Stimulated activated CD8-positive, alpha-beta memory T cell treated with anti-CD3 and anti-CD28 coated beads, Interleukin-15, amount 100 ng/mL, for 48 hours (primary cell): ENCODE results near the gene TNS3.

Source experiments
- DNase-seq, 2 donors: peaks; one replicate each; pipeline ENCODE4 v3.0.0-alpha.2; 2020; ENCODE audit warnings: low read depth in 2 of 2

TNS3 gene

DNA sequence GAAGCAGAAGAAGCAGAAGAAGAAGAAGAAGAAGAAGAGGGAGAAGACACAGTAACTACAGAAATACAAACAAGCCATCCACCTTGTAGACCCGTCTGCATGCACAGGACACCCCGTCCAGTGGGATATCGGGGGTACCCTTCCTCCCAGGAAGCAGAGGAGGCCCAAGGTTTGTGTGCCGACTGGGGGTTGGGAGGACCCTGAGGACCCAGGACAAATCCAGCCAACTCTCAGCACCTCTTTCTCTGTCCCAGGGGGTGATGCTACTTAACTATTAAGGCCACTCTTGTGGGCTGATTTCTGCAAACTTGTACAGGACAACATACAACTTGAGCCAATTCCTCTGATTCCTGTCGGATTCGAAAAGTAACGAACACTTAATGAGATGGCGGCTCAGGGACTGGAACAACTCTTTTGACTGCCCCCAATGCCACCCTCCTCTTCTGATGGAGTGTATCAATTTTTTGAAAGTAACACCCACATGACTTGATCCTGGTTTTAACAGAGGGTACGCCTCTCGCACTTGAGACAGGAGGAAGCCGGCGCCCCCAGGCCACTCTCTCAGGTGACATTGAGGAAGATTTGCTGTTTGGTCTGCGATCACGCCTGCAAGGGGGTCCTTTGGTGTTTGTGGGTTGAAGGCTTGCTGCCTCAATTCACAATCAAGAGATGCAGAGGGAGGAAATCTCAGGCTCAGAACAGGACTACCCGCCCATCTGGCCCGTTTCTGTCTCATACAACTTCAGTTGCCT, 192.6 kb downstream of the TNS3 start:
- DNase-seq: no peak

DNA sequence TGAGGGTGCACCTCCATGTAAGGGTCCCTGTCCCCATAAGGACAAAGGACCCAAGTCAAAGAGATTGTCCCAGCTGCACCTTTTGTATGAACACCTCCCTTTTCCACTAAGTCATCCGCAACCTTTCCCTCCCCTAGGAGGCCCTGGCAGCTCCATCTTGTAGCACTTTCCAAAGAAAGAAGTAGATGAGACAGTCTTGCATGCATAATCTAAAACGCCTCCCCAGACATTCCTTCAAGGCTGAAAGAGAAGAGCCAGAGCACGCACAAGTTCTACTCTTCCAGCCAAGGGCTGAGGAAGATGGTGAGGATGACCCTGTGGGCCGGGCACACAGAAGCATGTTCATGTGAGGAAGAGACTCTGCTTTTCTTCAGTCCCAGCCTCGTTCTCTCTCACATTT, 194.4 kb downstream of the TNS3 start:
- DNase-seq: no peak

- no peak for DNase-seq
These were observed 195.6 kb downstream of the TNS3 start for GRCh38 chr7:47386273-47386835.

DNA sequence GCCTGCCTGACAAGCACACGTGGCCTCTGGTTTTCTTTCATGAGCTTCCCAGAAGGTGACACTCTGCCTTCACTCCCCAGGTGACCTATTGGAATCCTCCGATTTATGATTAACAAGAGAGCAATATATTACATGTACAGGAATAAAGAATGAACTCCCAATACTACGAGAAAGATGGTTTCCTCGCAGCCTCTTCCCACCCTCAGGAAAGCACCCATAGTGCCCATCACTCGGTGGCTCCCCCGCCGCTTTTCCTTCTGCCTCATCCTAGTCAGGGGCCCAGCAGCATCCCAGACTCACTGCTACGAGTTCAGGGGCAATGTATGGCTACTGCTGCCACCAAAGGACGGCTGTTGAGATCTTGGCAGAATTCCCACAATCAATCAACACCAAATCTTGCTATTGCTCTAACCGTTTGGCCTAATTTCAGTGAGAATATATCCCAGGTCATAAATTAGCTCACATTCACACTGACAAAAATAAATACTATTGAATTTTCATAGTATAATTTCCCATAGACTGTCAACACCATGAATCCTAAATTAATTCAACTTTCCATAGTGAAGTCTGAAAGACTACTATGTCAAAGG, 196.3 kb downstream of the TNS3 start:
- DNase-seq: no peak

DNA sequence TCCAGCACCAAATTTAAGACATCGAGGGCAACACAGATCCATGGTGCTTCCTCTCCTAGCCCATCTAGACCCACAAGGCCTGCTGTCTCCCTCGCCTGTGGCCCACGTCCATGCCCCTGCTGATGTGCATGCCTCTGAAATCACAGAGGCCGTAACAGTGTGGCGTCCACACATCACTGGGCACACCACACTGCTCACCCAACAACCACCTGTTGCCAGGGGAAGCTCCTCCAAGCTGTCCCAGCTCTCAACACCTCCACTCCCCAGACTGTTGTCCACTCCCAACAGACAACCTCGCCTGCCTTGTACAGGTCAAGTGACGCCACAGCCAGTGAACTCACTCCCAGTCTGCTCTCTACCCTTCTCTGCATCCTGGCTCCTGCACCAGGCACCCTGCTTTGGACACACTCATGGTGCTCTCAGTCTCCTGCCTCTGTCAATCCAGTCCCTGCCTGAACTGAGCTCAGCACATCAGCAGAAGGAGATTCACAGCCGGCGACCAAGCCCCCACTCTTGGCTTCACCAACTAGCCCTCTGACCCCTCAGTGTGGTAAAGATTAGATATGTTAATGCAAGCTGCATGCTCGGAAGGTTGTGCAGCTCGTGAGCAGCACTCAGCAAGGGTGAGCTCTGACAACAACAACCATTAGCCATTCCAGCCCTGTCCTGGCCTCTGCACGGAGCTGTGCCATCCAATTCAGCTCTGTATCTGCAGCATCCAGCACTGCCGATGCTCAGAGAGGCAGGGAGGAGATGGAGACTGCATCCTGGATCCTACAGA, 197.0 kb downstream of the TNS3 start:
- DNase-seq: no peak

- no peak for DNase-seq
These were observed 198.0 kb downstream of the TNS3 start for GRCh38 chr7:47383696-47384445.

DNA sequence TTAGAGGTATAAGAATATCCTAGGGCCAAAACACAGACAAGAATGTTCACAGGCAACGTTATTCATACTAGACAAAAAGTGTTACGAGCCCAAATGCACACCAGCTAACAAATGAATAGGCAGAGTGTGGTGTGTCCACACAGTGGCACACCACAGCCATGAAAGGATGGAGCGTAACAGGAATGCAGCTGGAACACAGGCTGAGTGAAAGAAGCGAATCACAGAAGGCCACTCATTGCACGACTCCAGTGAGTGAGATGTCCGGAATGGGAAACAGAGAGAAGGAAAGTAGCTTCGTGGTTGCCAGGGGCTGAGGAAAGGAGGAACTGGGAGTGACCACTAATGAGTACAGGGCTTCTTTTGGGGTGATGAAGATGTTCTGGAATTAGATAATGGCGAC, 198.8 kb downstream of the TNS3 start:
- no peak for DNase-seq

GRCh38 chr7:47382200-47382599, 199.7 kb downstream of the TNS3 start:
- DNase-seq: no peak

GRCh38 chr7:47381134-47381495, 200.8 kb downstream of the TNS3 start:
- DNase-seq: no peak

DNA sequence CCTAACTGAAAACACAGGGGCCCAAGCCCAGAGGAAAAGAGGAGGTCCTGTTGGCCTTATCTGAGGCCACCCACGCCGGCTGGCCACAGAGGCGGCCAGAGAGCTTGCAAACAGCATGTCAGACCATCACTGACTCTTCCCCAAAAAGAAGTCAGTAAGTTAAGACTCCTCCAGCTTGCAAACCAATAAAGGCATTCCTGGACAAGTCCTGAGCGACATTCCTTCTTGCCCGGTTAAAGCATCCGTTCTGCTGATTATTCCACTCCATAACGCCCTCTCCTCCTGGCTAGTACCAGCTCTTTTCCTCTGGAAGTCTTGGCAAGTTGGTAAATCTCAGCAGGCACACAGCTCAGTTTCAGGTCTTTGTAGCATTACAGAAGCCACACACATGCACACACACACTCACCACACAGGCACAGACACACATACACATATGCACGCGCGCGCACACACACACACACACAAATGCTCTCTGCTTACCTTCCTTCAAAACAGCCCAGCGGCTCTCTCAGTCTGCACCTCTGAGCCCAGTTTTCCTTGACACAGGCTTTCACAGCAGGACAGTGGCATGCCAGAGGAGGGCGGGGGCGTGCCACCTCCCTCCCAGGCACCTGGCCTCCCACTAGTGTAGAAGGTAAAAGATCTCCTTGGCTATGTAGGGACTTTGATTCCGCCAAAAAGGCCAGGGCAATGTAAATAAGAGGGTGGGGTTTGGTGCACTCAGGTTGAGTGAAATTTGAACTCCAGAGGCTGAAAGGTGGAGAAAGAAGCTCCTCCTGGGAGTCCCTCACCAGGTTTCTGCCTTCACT, 201.4 kb downstream of the TNS3 start:
- no peak for DNase-seq

DNA sequence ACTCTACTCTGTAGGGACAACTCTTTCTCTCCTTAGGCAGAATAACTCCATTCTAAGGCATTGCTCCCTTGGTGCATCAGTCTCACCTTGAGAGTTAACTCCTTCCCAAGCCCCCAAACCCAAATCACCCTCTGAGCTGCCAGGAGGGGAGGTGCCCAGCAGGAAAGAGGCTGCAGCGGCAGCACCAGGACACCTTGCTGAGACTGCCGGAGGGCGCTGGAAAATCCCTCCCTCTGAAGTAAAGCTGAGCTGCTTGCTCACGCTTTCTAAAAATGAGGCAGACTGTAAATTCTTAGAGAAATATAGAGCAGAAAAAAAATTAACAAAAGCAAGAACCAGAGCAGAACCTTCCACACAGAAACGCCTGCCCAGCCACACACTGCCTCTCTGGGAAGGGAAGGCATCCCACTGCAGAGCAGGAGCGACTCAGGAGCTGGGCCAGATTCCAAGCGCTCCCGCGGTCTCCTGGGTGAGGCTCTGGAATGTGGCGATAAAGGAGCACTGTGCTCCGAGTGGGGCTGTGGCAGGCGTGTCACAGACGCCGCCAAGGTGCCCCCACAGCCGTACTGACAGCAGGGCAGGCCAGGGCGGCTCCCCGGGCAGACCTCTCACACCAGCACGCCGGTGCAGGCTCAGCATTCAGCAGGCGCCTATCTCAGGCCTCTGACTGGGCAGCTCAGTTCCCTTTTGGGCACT, 202.1 kb downstream of the TNS3 start:
- no peak for DNase-seq

GRCh38 chr7:47378728-47379395, 203.0 kb downstream of the TNS3 start:
- DNase-seq: no peak

GRCh38 chr7:47377741-47378140, 204.2 kb downstream of the TNS3 start:
- no peak for DNase-seq

DNA sequence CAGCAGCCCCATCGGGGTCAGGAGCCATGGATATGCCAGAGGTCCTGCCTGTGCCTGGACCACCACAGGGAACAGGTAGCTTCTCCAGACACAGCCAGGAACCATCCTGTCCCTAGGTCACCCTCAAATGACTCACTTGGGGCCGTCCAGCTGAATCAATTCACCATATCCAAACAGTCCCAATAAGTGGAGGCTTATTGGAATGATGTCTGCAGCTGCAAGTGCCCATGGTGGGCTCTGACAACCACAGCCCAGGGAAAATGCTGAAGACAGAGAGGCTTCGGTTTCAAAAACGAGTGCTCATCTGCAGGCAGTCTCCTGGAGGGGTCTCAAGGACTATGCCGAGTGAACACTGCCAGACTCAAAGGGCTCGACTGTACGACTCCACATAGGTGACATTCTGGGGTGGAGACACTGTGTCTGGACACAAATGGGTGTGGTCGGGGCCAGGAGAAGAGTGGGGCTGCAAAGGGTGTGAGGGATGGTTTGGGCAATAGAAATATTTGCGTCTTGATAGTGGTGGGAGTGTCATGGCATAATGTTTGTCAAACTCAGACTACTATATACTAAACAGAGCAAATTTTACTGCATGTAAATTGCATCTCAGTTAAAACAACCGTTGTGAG, 204.8 kb downstream of the TNS3 start:
- DNase-seq: no peak

- no peak for DNase-seq
These were observed 206.6 kb downstream of the TNS3 start for GRCh38 chr7:47375121-47375938.

DNA sequence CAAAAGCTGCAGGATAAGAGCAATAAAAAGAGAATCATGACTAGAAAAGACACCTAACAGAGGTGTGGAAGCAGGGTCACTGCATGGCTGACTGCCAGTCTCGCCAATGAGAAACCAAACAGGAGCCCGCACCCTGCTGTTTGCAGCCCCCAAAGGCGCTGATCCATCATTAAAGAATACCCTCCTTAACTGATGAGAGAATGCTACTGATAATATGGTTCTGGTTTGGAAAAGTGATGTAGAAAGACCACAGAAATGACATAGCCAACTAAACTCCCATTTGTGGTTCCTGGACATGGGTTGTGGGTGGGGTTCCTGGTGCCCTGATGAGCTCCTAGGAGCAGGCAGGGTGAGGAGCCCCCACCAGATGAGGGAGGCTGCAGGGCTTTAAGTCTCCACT, 207.4 kb downstream of the TNS3 start:
- DNase-seq: no peak

- DNase-seq: no peak
These were observed 207.9 kb downstream of the TNS3 start for GRCh38 chr7:47373871-47374451.

DNA sequence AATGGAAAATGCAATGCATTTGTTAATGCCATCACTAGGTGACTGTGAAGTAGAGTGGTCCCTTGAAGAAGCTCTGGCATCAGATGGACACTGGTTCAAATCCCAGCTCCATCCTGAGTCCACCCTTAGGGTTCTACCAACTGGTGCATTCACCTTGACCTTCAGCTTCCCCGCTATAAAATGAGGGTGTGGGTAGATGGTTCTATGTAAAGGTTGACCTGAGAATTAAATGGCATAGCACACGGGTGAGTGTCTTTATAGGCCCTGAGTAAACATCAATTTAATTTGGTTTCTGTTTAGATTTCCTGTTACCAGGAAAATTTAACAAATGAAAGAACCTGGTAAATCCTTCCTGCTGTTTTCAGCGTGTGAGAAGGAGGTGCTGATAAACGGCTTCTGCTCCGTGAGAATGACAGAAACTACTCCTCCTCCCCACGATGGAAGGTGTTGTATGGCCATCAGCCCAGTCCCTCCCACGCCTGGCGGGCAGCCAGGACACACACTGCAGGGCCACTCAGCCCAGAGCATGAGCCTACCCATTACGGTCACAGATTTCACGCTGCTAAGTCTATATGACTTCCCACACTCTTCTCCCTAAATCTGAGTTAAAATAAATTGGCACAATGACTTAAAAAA, 210.1 kb downstream of the TNS3 start:
- no peak for DNase-seq
